ENCODE data around the gene ARHGAP15. TPM values are rescaled to one million over a fixed set of nuclear protein-coding genes. Genes with fewer than 3 reads are reported as not detected.

The ARHGAP15 gene
- total and polyA plus RNA-seq, 12 donors: 4.7 to 33.8 (median 10.4) TPM

GRCh38 chr2:143390171-143390570, 261.0 kb downstream of the ARHGAP15 start:
- no peak overlapping the region for H3K27ac ChIP-seq
- no peaks in the 10 kb centered on the region for H3K36me3 ChIP-seq (replicated peaks in 1 of 2)
- no peaks in the 10 kb centered on the region for H3K4me1 ChIP-seq (replicated peaks in 1 of 2)
- WGBS, 4 donors: 71 to 82% (median 81%) methylated on average over 6 of the region's 6 CpGs
- intact Hi-C loops (cut with DNase I): no loop called here
- no peaks in the 10 kb centered on the region for H3K9me3 ChIP-seq (replicated peaks in 1 of 3)
- no peaks in the 10 kb centered on the region for H3K27me3 ChIP-seq
- no peak for DNase-seq
- no peak overlapping the region for H3K4me3 ChIP-seq
- TF ChIP-seq CTCF (IDR thresholded peaks at IDR 0.05) (no peak), POLR2A (IDR thresholded peaks at IDR 0.05) (no peak)

GRCh38 chr2:143392358-143392757, 263.1 kb downstream of the ARHGAP15 start:
- intact Hi-C loops (cut with DNase I): no loop called here
- no peak overlapping the region for H3K27ac ChIP-seq
- no peaks in the 10 kb centered on the region for H3K27me3 ChIP-seq
- DNase-seq: no peak
- no peaks in the 10 kb centered on the region for H3K4me1 ChIP-seq (replicated peaks in 1 of 2)
- H3K9me3 ChIP-seq (replicated peaks in 1 of 3): no peaks in the 10 kb centered on the region
- H3K4me3 ChIP-seq: no peak overlapping the region
- TF ChIP-seq CTCF (IDR thresholded peaks at IDR 0.05): no peak
- no peaks in the 10 kb centered on the region for H3K36me3 ChIP-seq (replicated peaks in 1 of 2)

- Histone ChIP-seq H3K4me1 (replicated peaks in 1 of 2) (no peaks in the 10 kb centered on the region), H3K9me3 (replicated peaks in 1 of 3) (no peaks in the 10 kb centered on the region), H3K4me3 (no peak overlapping the region), H3K27ac (no peak overlapping the region), H3K36me3 (replicated peaks in 1 of 2) (no peaks in the 10 kb centered on the region), H3K27me3 (no peaks in the 10 kb centered on the region)
- intact Hi-C loops (cut with DNase I): no loop called here
- WGBS, 4 donors: 90 to 99% (median 91%) methylated on average over 2 of the region's 2 CpGs
- TF ChIP-seq CTCF (IDR thresholded peaks at IDR 0.05) (no peak), POLR2A (IDR thresholded peaks at IDR 0.05) (no peak)
- DNase-seq: no peak
Observed at GRCh38 chr2:143394062-143394461, 264.8 kb downstream of the ARHGAP15 start.

DNA sequence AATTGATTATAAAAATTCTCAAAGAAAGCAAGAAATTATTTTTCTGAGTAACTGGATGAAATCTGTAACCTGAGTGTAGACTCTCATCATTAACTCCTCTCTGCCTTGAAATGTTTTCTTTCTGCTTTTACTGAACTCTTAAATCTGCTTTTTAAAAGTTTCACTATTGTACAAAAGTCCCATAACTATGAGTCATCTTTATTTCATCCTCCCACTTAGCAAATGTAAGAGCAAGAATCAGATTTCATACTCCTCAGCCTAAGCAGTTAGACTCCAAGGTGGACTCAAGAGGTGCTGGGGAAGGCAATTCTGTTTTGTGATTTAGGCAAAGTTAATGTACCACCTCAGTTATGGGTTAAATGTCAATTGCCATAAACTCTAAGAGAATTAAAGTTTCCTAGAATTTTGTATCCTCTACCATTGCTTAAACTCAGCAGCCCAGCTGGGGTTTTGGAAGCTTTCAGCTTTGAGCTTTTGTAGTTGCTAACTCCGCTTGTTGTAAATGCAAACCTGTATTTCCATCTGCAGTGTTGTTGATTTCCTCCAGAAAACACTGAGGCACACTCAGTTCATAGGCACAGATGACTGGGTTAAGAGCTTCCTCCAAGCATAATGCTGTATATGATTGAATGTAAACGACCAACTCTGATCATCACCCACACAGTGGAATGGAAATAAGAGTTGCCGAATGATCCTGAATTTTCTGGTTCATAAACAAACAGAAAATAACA, 268.8 kb downstream of the ARHGAP15 start:
- Histone ChIP-seq H3K27me3 (no peaks in the 10 kb centered on the region), H3K36me3 (replicated peaks in 1 of 2) (no peaks in the 10 kb centered on the region), H3K4me3 (no peak overlapping the region), H3K4me1 (replicated peaks in 1 of 2) (no peaks in the 10 kb centered on the region), H3K27ac (no peak overlapping the region), H3K9me3 (replicated peaks in 1 of 3) (no peaks in the 10 kb centered on the region)
- TF ChIP-seq POLR2A (IDR thresholded peaks at IDR 0.05) (no peak), CTCF (IDR thresholded peaks at IDR 0.05) (no peak)
- 64 to 80% (median 72%) methylated on average over 3 of the region's 3 CpGs for WGBS, 4 donors
- intact Hi-C loops (cut with DNase I): no loop called here
- DNase-seq: no peak

Data from adrenal gland (tissue), 12 donors.